ENCODE measurements around the gene GSE1.

The GSE1 gene

GRCh38 chr16:85574672-85575475 lies 38.2 kb upstream of the GSE1 start:
- DNase-seq: peak in 1 of 14 donors; percentile 65

GRCh38 chr16:85575920-85576319 lies 37.2 kb upstream of the GSE1 start:
- DNase-seq: no peak

GRCh38 chr16:85576944-85577343 lies 36.2 kb upstream of the GSE1 start:
- no peak for DNase-seq

DNA sequence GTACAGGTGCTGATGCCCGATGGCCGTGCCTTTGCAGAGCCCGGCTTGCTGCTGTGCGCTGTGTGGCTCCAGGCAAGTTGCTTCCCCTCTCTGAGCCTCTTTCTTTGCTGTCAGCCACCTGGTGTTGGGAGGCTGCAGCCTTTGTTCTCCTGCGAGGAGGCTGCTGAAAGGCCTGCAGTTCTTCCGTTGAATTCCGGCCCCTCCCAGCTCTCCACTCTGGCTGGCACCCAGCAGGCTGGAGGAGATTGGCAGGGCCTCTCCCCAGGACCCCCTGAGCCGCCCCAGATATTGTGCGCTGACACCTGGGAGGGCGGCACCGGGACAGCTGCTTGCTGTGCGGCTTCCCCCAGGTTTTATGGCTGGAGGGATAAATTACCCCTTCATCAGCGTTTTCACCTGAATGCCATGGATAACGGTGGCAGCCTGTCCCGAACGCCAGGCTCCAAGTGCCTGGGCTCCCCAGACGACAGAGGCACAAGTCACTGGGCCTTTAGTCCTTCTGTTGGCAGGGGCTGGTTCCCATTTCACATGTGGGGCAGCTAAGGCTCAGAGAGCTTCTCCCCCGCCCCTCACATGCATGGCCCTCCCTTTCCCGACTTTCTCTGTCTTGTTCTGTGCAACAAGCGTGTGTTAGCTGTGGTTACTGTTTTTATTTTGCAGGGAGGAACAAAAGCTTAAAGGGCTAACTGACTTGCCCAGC lies 35.1 kb upstream of the GSE1 start:
- no peak for DNase-seq

DNA sequence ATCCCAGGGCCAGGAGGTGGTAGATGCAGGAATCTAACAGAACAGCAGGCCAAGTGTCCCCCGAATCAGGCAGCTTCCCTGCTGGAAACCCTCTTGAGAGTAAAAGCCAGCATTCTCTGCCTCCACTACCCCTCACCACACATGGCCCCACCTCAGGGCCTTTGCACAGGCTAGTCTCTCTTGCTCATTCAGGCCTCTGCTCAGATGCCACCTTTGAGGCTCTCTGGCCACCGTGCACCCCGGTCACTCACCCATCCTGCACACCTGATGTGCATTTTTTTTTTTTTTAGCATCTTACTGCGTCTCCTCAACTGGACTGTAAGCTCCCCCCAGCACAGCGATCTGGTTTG lies 34.5 kb upstream of the GSE1 start:
- no peak for DNase-seq

DNA sequence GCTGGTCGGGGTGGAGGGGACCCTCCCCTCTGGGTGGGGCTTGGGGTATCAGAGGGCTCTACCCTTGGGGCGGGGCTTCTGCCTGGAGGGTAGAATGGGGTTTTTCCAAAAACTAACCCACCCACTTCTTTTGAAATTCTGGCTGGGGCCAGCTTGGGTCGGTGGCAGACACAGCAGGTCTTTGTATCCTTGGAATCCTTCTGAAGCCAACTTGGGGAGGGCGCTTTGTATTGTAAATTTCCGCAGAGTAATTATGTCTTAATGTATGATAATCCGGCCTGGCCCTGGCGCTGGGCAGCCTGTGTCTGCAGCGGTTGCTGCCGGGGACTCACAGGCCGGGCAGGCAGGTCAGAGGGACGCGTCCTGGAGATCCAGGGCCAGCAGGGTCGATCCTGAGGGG lies 33.9 kb upstream of the GSE1 start:
- DNase-seq: no peak

GRCh38 chr16:85579923-85580580 lies 33.1 kb upstream of the GSE1 start:
- DNase-seq: no peak

GRCh38 chr16:85580684-85581083 lies 32.4 kb upstream of the GSE1 start:
- DNase-seq: no peak

GRCh38 chr16:85582229-85582991 lies 30.7 kb upstream of the GSE1 start:
- DNase-seq: no peak

DNA sequence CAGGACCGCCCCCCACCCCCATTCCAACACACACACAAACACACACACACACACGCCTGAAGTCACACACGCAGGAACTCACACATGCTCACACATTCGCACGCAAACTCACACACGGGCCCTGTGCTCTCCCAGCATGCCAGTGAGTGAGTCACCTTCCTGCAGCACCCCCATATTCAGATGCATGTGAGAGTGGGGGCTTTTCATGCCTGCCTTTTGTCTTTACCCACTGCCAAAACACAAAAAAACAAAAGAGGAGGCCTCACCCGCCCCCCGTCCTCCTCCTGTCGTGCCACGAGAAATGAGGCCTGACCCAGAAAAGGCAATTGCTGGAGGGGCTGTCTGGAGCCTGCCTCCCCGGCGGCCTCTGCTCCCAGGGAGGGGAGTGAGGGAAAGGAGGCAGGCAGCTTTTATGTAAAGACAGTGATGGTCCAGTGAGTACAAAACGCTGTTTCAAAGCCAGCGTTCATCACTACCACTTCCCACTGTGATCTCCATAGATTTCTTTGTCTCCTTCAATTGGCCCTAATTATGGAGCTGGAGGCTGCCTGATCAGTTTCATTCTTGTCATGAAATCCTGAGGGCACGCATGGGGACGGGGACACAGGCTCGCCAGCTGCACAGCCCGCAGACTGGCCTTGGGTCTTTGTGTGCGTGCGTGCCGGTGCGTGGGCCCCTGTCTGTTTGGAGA lies 29.5 kb upstream of the GSE1 start:
- DNase-seq: no peak

GRCh38 chr16:85584267-85584666 lies 28.9 kb upstream of the GSE1 start:
- peak in 1 of 14 donors; percentile 59 for DNase-seq

- no peak for DNase-seq
Measured at GRCh38 chr16:85584819-85585282, 28.3 kb upstream of the GSE1 start.

DNA sequence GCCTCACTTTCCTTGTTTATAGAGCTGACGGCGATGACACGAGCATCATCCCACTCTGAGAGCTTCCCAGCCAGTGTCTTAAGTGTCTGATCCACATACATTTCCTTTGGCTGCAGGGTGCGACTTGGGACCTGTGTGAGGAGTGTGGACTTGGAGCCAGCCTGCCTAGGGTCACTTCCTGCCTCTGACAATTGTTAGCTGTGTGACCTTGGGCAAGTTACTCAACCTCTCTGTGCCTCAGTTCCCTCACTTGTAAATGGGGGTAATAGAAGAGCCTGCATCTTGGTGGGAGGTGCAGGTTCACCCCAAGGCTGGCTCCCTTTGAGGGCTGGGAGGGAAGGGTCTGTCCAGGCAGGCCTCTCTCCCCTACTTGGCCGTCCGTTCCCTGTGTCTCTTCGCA lies 27.4 kb upstream of the GSE1 start:
- no peak for DNase-seq

DNA sequence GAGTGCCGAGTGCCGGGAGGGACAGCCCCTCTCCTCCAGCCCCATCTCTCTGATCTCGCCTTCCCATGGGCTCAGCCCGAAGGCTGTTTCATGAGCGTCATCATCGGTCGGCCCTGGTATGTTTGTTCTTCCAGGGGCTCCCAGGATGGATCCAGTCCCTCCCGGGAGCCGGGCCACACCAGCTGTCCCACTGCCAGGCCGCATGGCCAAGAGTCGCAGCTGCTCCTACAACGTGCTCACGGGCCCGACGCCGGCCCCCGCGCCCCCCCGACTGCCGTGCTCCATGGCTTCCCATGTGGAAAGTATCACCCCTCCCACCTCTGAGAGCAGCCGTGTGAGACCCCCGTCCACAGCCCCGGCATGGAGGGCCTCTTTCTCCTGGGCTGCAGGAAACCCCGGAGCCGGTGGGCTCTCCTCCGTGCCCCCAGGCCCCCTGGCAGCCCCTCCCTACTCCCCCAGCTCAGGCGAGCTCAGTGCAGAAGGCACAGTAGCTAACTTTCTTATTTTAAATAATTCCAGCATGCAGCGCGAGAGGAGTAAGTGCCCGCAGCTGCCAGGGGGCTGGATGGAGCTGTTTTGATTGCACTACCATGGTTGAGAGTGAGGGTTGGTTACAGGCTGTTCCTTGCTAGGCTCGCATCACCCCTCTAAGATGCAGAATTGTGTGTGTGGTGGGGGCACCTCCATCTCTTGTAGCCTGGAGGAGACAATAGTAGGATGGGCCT lies 26.6 kb upstream of the GSE1 start:
- DNase-seq: peak in 6 of 14 donors; percentile 21 to 48 (median 28)

- DNase-seq: no peak
Measured at GRCh38 chr16:85587762-85588556, 25.2 kb upstream of the GSE1 start.

DNA sequence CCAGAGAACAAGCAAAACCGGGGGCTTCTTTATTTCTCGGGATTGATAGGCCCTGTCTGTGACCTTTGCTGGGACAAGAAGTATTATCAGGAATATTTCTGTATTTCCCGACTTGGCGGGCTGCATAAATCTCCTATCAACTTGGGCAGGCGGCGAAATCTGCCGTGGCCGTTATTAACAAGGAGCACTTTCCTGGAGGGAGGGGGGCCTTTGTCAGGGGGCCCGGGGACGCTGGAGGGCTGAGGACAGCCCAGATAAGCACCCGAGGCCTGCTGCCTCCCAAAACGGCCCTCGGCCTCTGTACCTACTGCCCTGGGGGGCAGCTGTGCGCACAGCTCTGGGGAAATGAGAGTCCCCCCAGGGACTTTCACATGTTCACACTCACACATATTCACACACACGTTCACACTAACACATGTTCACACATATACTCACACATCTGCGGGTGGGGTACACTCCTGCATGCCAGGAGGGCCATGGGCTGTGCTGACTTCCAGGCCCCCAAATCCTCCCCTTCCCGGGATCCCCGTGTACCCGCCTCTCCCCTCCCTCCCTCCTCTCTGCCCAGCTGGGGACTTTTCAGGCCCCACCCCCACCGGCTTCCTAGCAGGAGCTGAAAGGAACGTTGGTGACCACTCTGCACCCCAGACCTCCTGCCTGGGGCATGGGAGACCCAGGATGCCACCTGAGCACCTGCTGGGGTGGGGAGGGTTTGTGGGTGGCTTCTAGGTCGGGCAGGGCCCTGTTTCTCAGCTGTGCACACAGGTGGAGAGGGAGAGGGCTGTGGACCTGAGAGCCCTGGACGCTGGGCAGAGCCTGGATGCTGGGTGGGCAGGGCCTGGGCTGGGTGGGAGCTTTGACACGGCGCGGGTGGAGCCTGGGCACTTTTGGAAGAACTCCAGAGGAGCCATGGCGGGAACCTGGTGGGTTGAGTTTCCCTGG lies 24.3 kb upstream of the GSE1 start:
- DNase-seq: no peak

- no peak for DNase-seq
Measured at GRCh38 chr16:85589688-85590505, 23.2 kb upstream of the GSE1 start.

- DNase-seq: no peak
Measured at GRCh38 chr16:85590506-85590832, 22.7 kb upstream of the GSE1 start.

- no peak for DNase-seq
Measured at GRCh38 chr16:85591381-85591780, 21.7 kb upstream of the GSE1 start.

Data from C1 segment of cervical spinal cord (tissue), 14 donors.